ENCODE data around the gene ERC2.

DNA sequence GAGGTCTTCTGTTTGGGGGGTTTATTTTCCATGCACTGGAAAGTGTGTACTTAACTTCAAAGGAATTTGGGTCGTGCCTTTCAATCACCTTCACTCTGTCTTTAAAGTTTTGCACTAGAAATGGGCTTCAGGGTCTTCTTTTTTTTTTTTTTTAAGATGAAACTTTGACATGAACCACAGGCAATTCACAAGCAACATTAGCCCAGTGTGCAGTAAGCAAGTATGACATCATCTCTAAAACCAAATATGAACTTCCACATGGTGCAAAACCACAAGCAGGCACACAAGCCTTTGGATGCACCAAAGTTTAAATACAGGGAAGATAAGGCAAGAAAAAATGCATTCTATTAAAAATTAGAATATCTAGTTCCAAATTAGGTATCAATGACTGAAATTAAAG is 381.9 kb downstream of the ERC2 start:
- TF ChIP-seq, protein P1, sequence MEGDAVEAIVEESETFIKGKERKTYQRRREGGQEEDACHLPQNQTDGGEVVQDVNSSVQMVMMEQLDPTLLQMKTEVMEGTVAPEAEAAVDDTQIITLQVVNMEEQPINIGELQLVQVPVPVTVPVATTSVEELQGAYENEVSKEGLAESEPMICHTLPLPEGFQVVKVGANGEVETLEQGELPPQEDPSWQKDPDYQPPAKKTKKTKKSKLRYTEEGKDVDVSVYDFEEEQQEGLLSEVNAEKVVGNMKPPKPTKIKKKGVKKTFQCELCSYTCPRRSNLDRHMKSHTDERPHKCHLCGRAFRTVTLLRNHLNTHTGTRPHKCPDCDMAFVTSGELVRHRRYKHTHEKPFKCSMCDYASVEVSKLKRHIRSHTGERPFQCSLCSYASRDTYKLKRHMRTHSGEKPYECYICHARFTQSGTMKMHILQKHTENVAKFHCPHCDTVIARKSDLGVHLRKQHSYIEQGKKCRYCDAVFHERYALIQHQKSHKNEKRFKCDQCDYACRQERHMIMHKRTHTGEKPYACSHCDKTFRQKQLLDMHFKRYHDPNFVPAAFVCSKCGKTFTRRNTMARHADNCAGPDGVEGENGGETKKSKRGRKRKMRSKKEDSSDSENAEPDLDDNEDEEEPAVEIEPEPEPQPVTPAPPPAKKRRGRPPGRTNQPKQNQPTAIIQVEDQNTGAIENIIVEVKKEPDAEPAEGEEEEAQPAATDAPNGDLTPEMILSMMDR (conservative IDR thresholded peaks at IDR 0.05 in 1 of 2, IDR thresholded peaks at IDR 0.05 in 1 of 2; ENCODE audit: low read depth in 1 of 2, low read length in 2 of 2), result no peak
- no peak for TF ChIP-seq EZH2 (IDR thresholded peaks at IDR 0.05; ENCODE audit: low read length, missing control alignments)

Data from fibroblast of lung (primary cell).